Caco-2 (cell line): ENCODE results near the gene KCNJ3. TPM values are rescaled to one million over a fixed set of nuclear protein-coding genes. Genes with fewer than 3 reads are reported as not detected.

Experiments
- BruUV-seq: library from RNA; stranded (reverse); fragments of 400-500 nt; replicated peaks from 2 replicates; lab custom pipeline; 2021; lab: Mats Ljungman, UMichigan
- CTCF ChIA-PET: fragments of 300-600 bp; sonication (Branson Sonifier 250); formaldehyde crosslinking; loops from one replicate; lab custom pipeline; 2022; ENCODE audit warnings: antibody characterized with exemption; lab: Charles Lee
- POLR2A ChIA-PET: fragments of 300-600 bp; sonication (Branson Sonifier 250); formaldehyde crosslinking; loops from one replicate; lab custom pipeline; 2022; ENCODE audit warnings: antibody characterized with exemption; lab: Charles Lee
- DNase-seq, 2 experiments: peaks; one replicate each; pipeline versions ENCODE4 v3.0.0 to v3.0.0-alpha.2; 2020 to 2022
- H3K27me3 ChIP-seq: replicated peaks from 2 replicates; pipeline ENCODE4 v1.6.0; 2011; ENCODE audit warnings: low read length; ENCODE audit not compliant: control insufficient read depth, insufficient read depth
- H3K36me3 ChIP-seq: 2 replicates; pipeline ENCODE4 v1.5.1; 2011; ENCODE audit warnings: low read length; ENCODE audit not compliant: control insufficient read depth, insufficient read depth
- H3K4me1 ChIP-seq: fragments of 250-450 bp; sonication (Bioruptor Pico); 2 replicates; pipeline ENCODE4 v1.5.1; 2020; ENCODE audit warnings: mild to moderate bottlenecking
- H3K4me3 ChIP-seq: 2 replicates; pipeline ENCODE4 v1.5.1; 2011; ENCODE audit warnings: low read depth, mild to moderate bottlenecking, control low read depth, low read length
- H3K9me3 ChIP-seq: fragments of 250-450 bp; sonication (Bioruptor Pico); 2 replicates; pipeline ENCODE4 v1.5.1; 2020; ENCODE audit warnings: mild to moderate bottlenecking, moderate library complexity
- H3K27ac Mint-ChIP-seq: one replicate; pipeline ENCODE4 v1.8.0; 2022; ENCODE audit warnings: mixed read lengths; ENCODE audit not compliant: unreplicated experiment
- H3K27me3 Mint-ChIP-seq: one replicate; pipeline ENCODE4 v1.8.0; 2022; ENCODE audit warnings: mixed read lengths; ENCODE audit not compliant: insufficient read depth, unreplicated experiment
- H3K36me3 Mint-ChIP-seq: one replicate; pipeline ENCODE4 v1.8.0; 2022; ENCODE audit warnings: mild to moderate bottlenecking, mixed read lengths; ENCODE audit not compliant: insufficient read depth, unreplicated experiment
- H3K4me1 Mint-ChIP-seq: one replicate; pipeline ENCODE4 v1.8.0; 2022; ENCODE audit warnings: low read depth, mixed read lengths; ENCODE audit not compliant: unreplicated experiment
- H3K4me3 Mint-ChIP-seq: one replicate; pipeline ENCODE4 v1.8.0; 2022; ENCODE audit warnings: mild to moderate bottlenecking, moderate library complexity, mixed read lengths; ENCODE audit not compliant: unreplicated experiment
- H3K9me3 Mint-ChIP-seq: one replicate; pipeline ENCODE4 v1.8.0; 2022; ENCODE audit warnings: mixed read lengths; ENCODE audit not compliant: unreplicated experiment
- CTCF ChIP-seq, 2 experiments: fragments of 200-600 bp in 1 of 2; IDR thresholded peaks; 1 replicate in 1 of 2; 2 replicates in 1 of 2; pipeline versions ENCODE4 v1.5.1 to v1.8.0; 2011 to 2022; ENCODE audit warnings: antibody characterized with exemption in 1 of 2, control low read depth in 1 of 2, inconsistent platforms in 1 of 2, low read depth in 1 of 2, low read length in 1 of 2, mild to moderate bottlenecking in 1 of 2, moderate library complexity in 1 of 2; ENCODE audit not compliant: insufficient read depth in 1 of 2, severe bottlenecking in 1 of 2, unreplicated experiment in 1 of 2
- intact Hi-C: fragments of 100-400 bp; cut with micrococcal nuclease; formaldehyde crosslinking; loops from one replicate; pipeline ENCODE4 v1.10.0; 2022; ENCODE audit not compliant: unreplicated experiment
- total RNA-seq: library from RNA; stranded (reverse); gene quantifications from 2 replicates; pipeline ENCODE4 v1.2.3, GENCODE V29; 2022

KCNJ3 gene
- total RNA-seq, 1 experiment from 2014 or later: not detected

DNA sequence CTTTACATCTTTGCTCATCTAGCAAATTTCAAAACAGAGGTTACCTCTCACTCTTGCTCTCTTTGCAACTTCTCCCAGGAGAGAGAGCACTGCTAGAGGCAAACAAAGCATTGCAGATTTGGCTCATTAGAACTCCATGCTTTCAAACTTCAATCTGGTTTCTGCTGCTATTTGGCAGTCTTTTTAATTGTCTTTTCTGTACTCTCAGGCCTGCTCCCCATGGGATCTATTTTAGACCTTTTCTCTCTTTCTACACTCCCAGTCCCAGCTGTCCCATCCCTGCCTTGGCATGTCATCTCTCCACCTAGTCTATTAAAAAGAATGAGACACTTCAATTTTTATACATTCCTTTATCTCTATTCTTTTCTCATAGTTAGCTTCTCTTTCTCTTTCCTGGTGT lies 15.2 kb downstream of the KCNJ3 start:
- Histone ChIP-seq H3K9me3 (no peaks in the 10 kb centered on the region), H3K4me1 (no peaks in the 10 kb centered on the region), H3K36me3 (no peaks in the 10 kb centered on the region), H3K4me3 (no peak overlapping the region), H3K27me3 (no peaks in the 10 kb centered on the region)
- H3K4me3 Mint-ChIP-seq: no peak overlapping the region
- no peak overlapping the region for H3K27ac Mint-ChIP-seq
- no TSS peak for BruUV-seq
- POLR2A ChIA-PET: no interaction called here
- intact Hi-C loops: no loop called here
- peaks cover 3% of the 10 kb centered on the region for H3K27me3 Mint-ChIP-seq
- H3K9me3 Mint-ChIP-seq: no peaks in the 10 kb centered on the region
- CTCF ChIA-PET: no interaction called here
- TF ChIP-seq CTCF (IDR thresholded peaks at IDR 0.05; ENCODE audit: insufficient read depth in 1 of 2, low read depth in 1 of 2, low read length in 1 of 2, severe bottlenecking in 1 of 2, unreplicated experiment in 1 of 2): no peak
- H3K4me1 Mint-ChIP-seq: no peaks in the 10 kb centered on the region
- H3K36me3 Mint-ChIP-seq: no peaks in the 10 kb centered on the region
- no peak for DNase-seq

- Mint-ChIP-seq H3K4me3 (no peak overlapping the region), H3K36me3 (no peaks in the 10 kb centered on the region), H3K9me3 (no peaks in the 10 kb centered on the region), H3K4me1 (no peaks in the 10 kb centered on the region), H3K27ac (no peak overlapping the region), H3K27me3 (no peaks in the 10 kb centered on the region)
- CTCF ChIA-PET: no interaction called here
- Histone ChIP-seq H3K4me1 (no peaks in the 10 kb centered on the region), H3K4me3 (no peak overlapping the region), H3K9me3 (no peaks in the 10 kb centered on the region), H3K36me3 (no peaks in the 10 kb centered on the region), H3K27me3 (no peaks in the 10 kb centered on the region)
- TF ChIP-seq CTCF (IDR thresholded peaks at IDR 0.05; ENCODE audit: insufficient read depth in 1 of 2, low read depth in 1 of 2, low read length in 1 of 2, severe bottlenecking in 1 of 2, unreplicated experiment in 1 of 2): no peak
- no peak for DNase-seq
- BruUV-seq: no TSS peak
- intact Hi-C loops: no loop called here
- POLR2A ChIA-PET: no interaction called here
Observed at GRCh38 chr2:154720651-154721050, 22.2 kb downstream of the KCNJ3 start.

DNA sequence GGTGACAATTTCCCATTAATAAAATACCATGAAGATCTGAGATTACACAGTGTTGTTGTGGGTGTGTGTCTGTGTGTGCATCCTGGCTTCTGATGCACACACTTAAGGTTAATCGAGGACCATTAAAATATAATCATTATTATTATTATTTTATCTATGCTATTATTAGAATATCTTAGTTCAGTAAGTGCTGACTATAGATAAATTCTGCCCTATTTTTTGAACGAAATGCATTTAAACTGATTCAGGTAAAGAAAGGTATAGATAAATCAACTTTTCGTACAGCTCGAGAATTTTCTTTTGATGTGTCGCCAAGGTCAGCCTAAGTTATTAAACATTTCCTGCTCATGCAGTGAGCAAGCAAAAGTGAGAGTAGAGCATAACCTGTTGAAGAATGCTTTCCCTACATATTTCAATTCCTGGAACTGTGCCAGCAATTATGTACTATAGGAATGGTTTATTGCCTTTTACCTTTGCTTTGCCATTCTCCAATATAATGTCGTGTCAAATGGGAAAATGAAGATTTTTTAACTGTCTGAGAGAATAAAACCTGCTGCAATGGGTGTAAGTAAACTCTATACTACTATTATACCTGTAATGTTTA lies 25.8 kb downstream of the KCNJ3 start:
- Mint-ChIP-seq H3K36me3 (no peaks in the 10 kb centered on the region), H3K9me3 (no peaks in the 10 kb centered on the region), H3K4me3 (no peak overlapping the region), H3K27me3 (no peaks in the 10 kb centered on the region), H3K27ac (no peak overlapping the region), H3K4me1 (no peaks in the 10 kb centered on the region)
- Histone ChIP-seq H3K27me3 (no peaks in the 10 kb centered on the region), H3K4me3 (no peak overlapping the region), H3K36me3 (no peaks in the 10 kb centered on the region), H3K9me3 (no peaks in the 10 kb centered on the region), H3K4me1 (no peaks in the 10 kb centered on the region)
- intact Hi-C loops: no loop called here
- DNase-seq: no peak
- TF ChIP-seq CTCF (IDR thresholded peaks at IDR 0.05; ENCODE audit: insufficient read depth in 1 of 2, low read depth in 1 of 2, low read length in 1 of 2, severe bottlenecking in 1 of 2, unreplicated experiment in 1 of 2): no peak
- ChIA-PET POLR2A (no interaction called here), CTCF (no interaction called here)
- no TSS peak for BruUV-seq
